Testis (tissue), 2 donors: Measurements from ENCODE around the gene RHEB.

Source experiments
- CTCF ChIP-seq, 3 experiments: fragments of 450-650 bp in 2 of 3; fragments of 200-600 bp in 1 of 3; sonication (generic) in 1 of 3; IDR thresholded peaks; one replicate each; pipeline ENCODE4 v1.5.1; 2016 to 2019; ENCODE audit warnings: antibody characterized with exemption in 3 of 3, mild to moderate bottlenecking in 2 of 3, moderate library complexity in 1 of 3
- POLR2A ChIP-seq: fragments of 450-650 bp; IDR thresholded peaks from one replicate; pipeline ENCODE4 v1.6.1; 2017; ENCODE audit warnings: antibody characterized with exemption, mild to moderate bottlenecking, moderate library complexity

DNA sequence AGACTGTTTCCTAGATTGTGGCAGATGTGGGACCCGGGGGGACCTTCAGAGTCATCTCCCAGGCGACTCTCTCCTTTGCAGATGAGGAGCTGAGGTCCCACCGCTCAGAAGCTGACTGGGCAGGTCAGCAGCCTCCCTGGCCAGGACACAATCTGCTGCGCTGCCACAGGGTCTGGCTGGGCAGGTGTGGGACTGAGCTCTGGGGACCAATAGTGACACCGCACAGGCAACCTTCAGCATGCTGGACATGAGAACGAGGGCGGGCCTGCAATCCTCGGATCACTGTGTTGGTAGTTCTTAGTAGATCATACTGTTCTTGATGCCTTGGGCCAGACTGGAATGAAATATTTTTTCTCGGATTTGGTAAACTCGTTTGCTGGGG lies 59.2 kb downstream of the RHEB start:
- TF ChIP-seq POLR2A (no peak), CTCF (IDR thresholded peaks at IDR 0.05) (no peak)
